GM19099 (cell line): Measurements from ENCODE around the gene SLC35F4.

Source experiments
- POLR2A ChIP-seq: IDR thresholded peaks from 3 replicates; pipeline ENCODE4 v1.6.1; 2011; ENCODE audit warnings: low read depth; ENCODE audit not compliant: insufficient read length; ENCODE audit errors: extremely low read depth

SLC35F4 gene

DNA sequence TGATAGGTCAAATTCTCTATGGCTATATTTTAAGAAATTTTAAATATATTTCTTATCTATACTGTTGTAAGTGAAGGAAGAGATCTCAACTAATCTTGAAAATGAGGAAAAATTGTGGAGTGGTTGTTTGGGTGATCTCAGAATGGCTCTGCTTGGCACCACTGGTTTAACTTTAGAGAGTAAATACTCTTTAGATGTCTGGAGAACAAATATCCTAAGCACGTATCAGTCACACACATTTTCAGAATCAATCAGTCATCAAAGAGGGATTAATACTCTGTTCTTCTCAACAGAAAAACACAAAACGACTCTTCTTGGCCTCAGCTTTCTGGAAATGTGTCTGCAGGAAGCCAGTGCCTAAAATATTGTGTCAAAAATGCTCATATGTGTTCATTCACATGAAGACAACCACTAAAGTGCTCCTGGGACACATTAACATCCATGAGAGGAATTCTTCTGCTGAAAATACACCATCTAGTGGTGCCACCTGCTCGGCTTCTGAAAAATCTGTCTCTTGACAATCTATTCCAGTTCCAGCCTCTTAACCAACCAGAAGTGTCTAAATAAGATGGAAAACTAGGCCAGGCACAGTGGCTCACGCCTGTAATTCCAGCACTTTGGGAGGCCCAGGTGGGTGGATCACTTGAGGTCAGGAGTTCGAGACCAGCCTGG, 291.1 kb downstream of the SLC35F4 start:
- TF ChIP-seq POLR2A: no peak

- no peak for TF ChIP-seq POLR2A
Measured at GRCh38 chr14:57573173-57573572, 292.7 kb downstream of the SLC35F4 start.

GRCh38 chr14:57568554-57568953, 297.3 kb downstream of the SLC35F4 start:
- TF ChIP-seq POLR2A: no peak

DNA sequence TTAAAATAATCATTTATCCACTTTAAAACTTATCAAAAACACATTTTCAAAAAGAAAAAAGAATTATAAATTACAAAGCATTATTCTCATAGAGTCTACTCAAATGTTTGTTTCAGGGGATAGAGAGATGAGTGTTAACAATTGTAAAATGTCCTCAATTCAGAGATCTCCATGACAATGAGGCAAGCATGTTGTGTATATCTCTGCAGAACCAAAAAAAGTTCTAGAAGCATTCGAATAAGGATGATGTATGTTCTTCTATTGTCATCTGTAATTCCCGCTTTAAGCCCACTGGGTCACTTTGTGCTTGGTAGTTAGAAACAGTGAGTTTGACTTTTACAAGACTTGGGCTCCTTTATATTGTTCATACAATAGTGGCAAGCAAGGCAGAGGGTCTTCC, 298.7 kb downstream of the SLC35F4 start:
- TF ChIP-seq POLR2A: no peak

GRCh38 chr14:57560681-57561080, 305.2 kb downstream of the SLC35F4 start:
- no peak for TF ChIP-seq POLR2A

GRCh38 chr14:57559576-57559975, 306.3 kb downstream of the SLC35F4 start:
- TF ChIP-seq POLR2A: no peak

DNA sequence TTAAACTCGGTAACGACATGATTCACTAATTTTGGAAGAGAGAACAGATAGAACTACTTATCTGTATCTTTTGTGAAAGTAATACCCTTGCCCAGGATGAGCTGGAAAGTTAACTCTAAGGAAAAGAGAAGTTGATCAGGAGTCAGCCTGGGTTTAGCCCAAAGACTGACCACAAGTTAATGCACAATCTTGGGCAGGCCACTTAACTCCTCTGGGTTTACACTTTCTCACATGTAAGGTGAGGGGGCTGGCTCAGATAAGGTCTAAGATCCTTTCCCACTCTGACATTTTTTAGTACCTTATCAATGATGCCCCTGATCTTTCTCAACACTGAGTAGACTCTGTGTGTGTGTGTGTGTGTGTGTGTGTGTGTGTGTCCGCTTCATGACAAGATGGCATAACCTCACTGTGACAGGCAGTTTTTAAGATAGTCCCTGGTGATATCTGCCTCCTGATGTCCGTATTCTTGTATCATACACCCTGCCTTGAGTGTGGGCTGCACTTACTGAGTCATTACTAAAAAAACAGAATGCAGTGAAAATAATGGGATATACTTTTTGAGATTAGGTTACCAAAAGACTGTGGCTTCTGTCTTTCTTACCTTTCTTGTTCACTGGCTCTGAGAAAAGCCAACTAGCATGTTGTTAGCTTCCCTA, 316.0 kb downstream of the SLC35F4 start:
- no peak for TF ChIP-seq POLR2A

DNA sequence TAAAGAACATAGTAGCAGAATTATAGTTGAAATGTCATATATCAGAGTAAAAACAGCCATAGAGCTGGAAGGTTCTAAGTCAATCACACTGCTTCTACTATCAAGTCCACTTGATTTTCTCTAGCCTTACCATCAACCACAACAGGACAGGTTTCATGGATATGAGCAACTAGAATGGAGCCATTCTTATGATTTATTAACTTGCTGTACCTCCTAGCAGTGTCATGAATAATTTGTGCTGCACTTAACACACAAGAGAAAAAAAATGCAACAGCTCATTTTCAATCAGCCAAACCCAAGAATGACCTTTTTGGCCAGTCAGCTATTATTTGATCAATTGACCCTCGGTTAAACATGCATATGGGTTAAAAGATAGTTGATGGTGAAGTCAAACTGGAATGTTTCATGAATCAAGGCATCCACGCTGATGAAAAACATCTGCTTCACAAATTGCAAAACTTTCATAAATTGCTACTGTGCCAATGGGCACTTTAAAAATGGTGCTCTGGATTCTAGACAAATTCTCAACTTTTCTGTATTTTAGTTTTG, 316.8 kb downstream of the SLC35F4 start:
- no peak for TF ChIP-seq POLR2A

DNA sequence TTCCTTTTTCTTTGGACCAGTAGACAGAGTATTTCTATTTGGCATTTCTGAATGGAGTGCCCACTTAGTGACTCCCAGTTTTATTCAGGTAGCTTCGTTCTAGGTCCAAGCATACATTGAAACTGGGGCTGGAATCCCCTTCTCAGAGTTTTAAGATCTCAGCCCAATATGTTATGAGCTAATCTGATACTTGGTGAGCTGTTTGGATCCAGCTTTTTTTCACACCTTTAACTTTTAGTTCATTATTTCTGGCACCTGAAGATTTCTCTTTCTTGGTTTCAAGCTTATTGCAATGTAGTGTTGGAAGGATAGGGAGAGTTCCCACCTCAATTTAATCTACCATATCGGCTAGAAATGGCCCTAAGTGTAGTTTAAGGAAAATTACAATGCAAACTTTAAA, 318.8 kb downstream of the SLC35F4 start:
- TF ChIP-seq POLR2A: no peak

DNA sequence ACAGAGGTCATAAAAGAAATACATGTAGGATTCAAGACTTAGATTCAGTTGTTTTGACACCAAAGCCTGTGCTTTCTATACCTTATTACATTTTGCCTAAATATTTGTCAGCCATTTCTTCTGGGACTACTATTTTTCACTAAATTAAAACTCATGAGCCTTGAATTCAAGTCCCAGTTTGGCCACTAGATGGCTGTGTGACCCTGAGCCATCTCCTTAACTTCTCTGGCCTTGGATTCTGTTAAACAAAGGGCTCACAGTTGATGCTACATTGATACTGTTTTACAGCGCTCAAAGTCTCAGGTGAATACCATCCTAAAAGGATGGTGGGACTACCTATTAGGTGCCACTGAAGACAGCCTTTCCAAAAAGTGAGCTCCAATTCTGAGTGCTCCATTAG, 332.7 kb downstream of the SLC35F4 start:
- TF ChIP-seq POLR2A: no peak

GRCh38 chr14:57530571-57530970, 335.3 kb downstream of the SLC35F4 start:
- TF ChIP-seq POLR2A: no peak

DNA sequence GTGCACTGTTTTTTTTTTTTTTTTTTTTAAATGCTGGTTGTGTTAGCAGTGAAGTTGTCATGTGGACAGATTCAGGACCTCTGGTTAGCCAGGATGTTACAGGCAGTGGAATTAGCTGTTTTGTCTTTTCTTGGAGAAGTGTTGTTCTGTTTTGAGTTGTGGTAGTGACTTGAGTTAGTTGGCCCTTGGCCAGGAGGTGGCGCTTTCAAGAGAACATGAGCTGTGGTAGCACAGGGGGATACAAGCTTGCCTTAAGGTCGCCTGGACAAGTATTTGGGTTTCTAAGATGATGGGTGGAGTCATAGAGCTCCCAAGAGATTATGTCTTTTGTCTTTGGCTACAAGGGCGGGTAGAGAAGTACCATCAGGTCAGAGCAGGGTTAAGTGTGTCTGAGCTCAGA, 338.9 kb downstream of the SLC35F4 start:
- no peak for TF ChIP-seq POLR2A

- no peak for TF ChIP-seq POLR2A
Measured at GRCh38 chr14:57519043-57519442, 346.8 kb downstream of the SLC35F4 start.
